Mesothelial cell of epicardium (in vitro differentiated cells): Measurements from ENCODE around the gene NLRP4. TPM values are rescaled to one million over a fixed set of nuclear protein-coding genes. Genes with fewer than 3 reads are reported as not detected.

ENCODE experiments used
- DNase-seq, 2 experiments: peaks; one replicate each; pipeline ENCODE4 v3.0.0; 2021; ENCODE audit warnings: low spot score in 2 of 2; ENCODE audit not compliant: unreplicated experiment in 2 of 2
- H3K27ac Mint-ChIP-seq: 2 replicates; pipeline ENCODE4 v1.8.0; 2021; ENCODE audit warnings: mixed read lengths
- H3K27me3 Mint-ChIP-seq: 2 replicates; pipeline ENCODE4 v1.8.0; 2021; ENCODE audit warnings: low read depth, mixed read lengths
- H3K36me3 Mint-ChIP-seq: 2 replicates; pipeline ENCODE4 v1.8.0; 2021; ENCODE audit warnings: mixed read lengths
- H3K4me1 Mint-ChIP-seq: 2 replicates; pipeline ENCODE4 v1.8.0; 2021; ENCODE audit warnings: mixed read lengths
- H3K4me3 Mint-ChIP-seq: 2 replicates; pipeline ENCODE4 v1.8.0; 2021; ENCODE audit warnings: mild to moderate bottlenecking, moderate library complexity, mixed read lengths
- H3K9me3 Mint-ChIP-seq: 2 replicates; pipeline ENCODE4 v1.8.0; 2021; ENCODE audit warnings: mixed read lengths
- CTCF ChIP-seq: fragments of 200-600 bp; sonication (generic); IDR thresholded peaks from one replicate; pipeline ENCODE4 v1.5.0; 2021; ENCODE audit warnings: antibody characterized with exemption; ENCODE audit not compliant: unreplicated experiment
- total RNA-seq: library from RNA; stranded (reverse); gene quantifications from 3 replicates; pipeline ENCODE4 v1.2.1, GENCODE V29; 2021

NLRP4 gene
- total RNA-seq, 1 donor from 2014 or later, result not detected

DNA sequence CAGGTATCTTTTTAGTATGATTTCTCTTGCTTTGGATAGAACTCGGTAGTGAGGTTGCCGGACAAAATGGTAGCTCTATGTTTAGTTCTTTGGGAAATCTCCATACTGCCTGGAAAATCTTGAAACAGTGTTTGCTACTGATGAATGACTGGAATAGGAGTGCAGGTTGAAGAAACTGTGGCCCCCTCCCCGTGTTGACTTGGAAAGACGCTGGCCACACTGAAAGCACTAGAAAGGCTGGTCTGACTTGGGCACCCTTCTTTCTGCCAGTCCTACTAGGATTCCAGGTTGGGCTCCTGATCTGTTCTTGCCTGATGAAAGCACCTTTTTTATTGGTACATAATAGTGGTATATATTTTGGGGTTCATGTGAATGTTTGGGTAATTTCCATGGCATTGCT, 46.3 kb downstream of the NLRP4 start:
- peaks cover 61% of the 10 kb centered on the region for H3K9me3 Mint-ChIP-seq
- TF ChIP-seq CTCF, result no peak
- H3K4me1 Mint-ChIP-seq, result no peaks in the 10 kb centered on the region
- no peak overlapping the region for H3K4me3 Mint-ChIP-seq
- H3K27ac Mint-ChIP-seq, result no peak overlapping the region
- DNase-seq, result no peak
- H3K36me3 Mint-ChIP-seq, result peaks cover 2% of the 10 kb centered on the region
- H3K27me3 Mint-ChIP-seq, result no peaks in the 10 kb centered on the region

- Mint-ChIP-seq H3K4me3 (no peak overlapping the region), H3K27ac (no peak overlapping the region), H3K36me3 (peaks cover 7% of the 10 kb centered on the region), H3K27me3 (no peaks in the 10 kb centered on the region), H3K9me3 (peaks cover 55% of the 10 kb centered on the region), H3K4me1 (no peaks in the 10 kb centered on the region)
- DNase-seq, result no peak
- TF ChIP-seq CTCF, result no peak
These were observed 62.6 kb downstream of the NLRP4 start for GRCh38 chr19:55898911-55899310.

DNA sequence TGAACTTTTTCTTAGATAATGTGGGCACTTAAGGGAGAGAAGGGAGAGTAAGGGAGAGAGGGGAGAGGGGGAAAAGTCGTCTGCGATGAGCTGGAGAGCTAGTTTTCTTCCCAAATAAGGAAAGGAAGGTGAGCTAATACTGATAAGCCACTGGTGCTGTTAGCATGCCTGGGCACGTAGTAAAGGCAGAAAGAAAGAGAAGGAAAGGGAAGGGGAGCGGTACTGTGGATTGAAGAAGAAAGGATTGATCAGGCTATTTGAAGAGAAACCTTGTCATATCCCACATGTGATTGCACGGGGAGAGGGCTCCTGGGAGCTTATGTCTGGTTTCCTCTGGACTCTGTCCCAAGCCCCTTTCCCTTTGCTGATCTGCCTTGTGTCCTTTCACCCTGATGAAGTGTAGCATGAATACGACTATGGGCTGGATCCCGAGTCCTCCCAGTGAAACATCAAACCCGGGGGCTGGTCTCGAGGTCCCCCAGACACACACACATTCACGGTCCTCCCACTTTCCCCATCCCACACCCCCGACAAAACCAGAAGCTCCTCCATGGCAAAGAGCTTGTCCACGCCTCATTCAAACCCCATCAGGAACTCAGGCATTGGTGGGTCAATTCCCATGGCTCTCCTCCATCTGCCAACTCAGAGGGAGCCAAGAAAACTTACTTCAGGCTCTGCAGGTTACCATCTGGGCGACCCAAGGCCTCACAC, 65.2 kb downstream of the NLRP4 start:
- Mint-ChIP-seq H3K27ac (no peak overlapping the region), H3K4me1 (no peaks in the 10 kb centered on the region), H3K9me3 (peaks cover 57% of the 10 kb centered on the region), H3K27me3 (no peaks in the 10 kb centered on the region), H3K36me3 (peaks cover 7% of the 10 kb centered on the region), H3K4me3 (no peak overlapping the region)
- TF ChIP-seq CTCF, result no peak
- DNase-seq, result no peak

- Mint-ChIP-seq H3K36me3 (peaks cover 3% of the 10 kb centered on the region), H3K27me3 (no peaks in the 10 kb centered on the region), H3K4me1 (no peaks in the 10 kb centered on the region), H3K9me3 (peaks cover 53% of the 10 kb centered on the region), H3K27ac (no peak overlapping the region), H3K4me3 (no peak overlapping the region)
- no peak for TF ChIP-seq CTCF
- DNase-seq, result no peak
These were observed 65.9 kb downstream of the NLRP4 start for GRCh38 chr19:55902080-55902751.

- no peaks in the 10 kb centered on the region for H3K27me3 Mint-ChIP-seq
- no peak for TF ChIP-seq CTCF
- no peak for DNase-seq
- H3K27ac Mint-ChIP-seq, result no peak overlapping the region
- H3K36me3 Mint-ChIP-seq, result no peaks in the 10 kb centered on the region
- peaks cover 70% of the 10 kb centered on the region for H3K9me3 Mint-ChIP-seq
- H3K4me3 Mint-ChIP-seq, result no peak overlapping the region
- no peaks in the 10 kb centered on the region for H3K4me1 Mint-ChIP-seq
These were observed 70.9 kb downstream of the NLRP4 start for GRCh38 chr19:55907286-55907685.
